OCI-LY7 (cell line): ENCODE results near the gene OR4K13. TPM values are rescaled to one million over a fixed set of nuclear protein-coding genes. Genes with fewer than 3 reads are reported as not detected.

Experiments
- BruUV-seq: library from RNA; stranded (reverse); fragments of 400-500 nt; replicated peaks from 2 replicates; lab custom pipeline; 2021; lab: Mats Ljungman, UMichigan
- CTCF ChIA-PET: fragments of 300-600 bp; sonication (Branson Sonifier 250); formaldehyde crosslinking; loops from one replicate; lab custom pipeline; 2022; ENCODE audit warnings: antibody characterized with exemption; ENCODE audit not compliant: unreplicated experiment; lab: Charles Lee
- POLR2A ChIA-PET: fragments of 300-600 bp; sonication (Branson Sonifier 250); formaldehyde crosslinking; loops from one replicate; lab custom pipeline; 2022; ENCODE audit warnings: antibody characterized with exemption; lab: Charles Lee
- DNase-seq: peaks from one replicate; pipeline ENCODE4 v3.0.0-alpha.2; 2015; ENCODE audit warnings: low spot score
- H2AFZ ChIP-seq: fragments of 200-600 bp; sonication (generic), shearing (Covaris generic); 2 replicates; pipeline ENCODE4 v1.6.1; 2014; ENCODE audit warnings: mild to moderate bottlenecking, antibody characterized with exemption, low read length, moderate library complexity
- H3K27ac ChIP-seq: fragments of 200-600 bp; sonication (generic); 2 replicates; pipeline ENCODE4 v1.5.1; 2014; ENCODE audit warnings: mixed run types, low read depth, mild to moderate bottlenecking, moderate library complexity, low read length, inconsistent platforms; ENCODE audit not compliant: poor library complexity, severe bottlenecking
- H3K36me3 ChIP-seq: fragments of 200-600 bp; sonication (generic); 2 replicates; pipeline ENCODE4 v1.6.1; 2014; ENCODE audit warnings: mild to moderate bottlenecking, antibody characterized with exemption, low read length, moderate library complexity, mixed read lengths; ENCODE audit not compliant: insufficient read depth
- H3K4me1 ChIP-seq: fragments of 200-600 bp; sonication (generic); 2 replicates; pipeline ENCODE4 v1.5.1; 2014; ENCODE audit warnings: mild to moderate bottlenecking, low read length; ENCODE audit not compliant: insufficient read depth, poor library complexity, severe bottlenecking
- H3K4me2 ChIP-seq: fragments of 200-600 bp; sonication (generic); 2 replicates; pipeline ENCODE4 v1.6.1; 2014; ENCODE audit warnings: mild to moderate bottlenecking, low read length
- H3K4me3 ChIP-seq: fragments of 200-600 bp; sonication (generic); 2 replicates; pipeline ENCODE4 v1.5.1; 2014; ENCODE audit warnings: mild to moderate bottlenecking, low read depth, low read length; ENCODE audit not compliant: poor library complexity, severe bottlenecking
- H3K79me2 ChIP-seq: fragments of 200-600 bp; sonication (generic); 2 replicates; pipeline ENCODE4 v1.6.1; 2016; ENCODE audit warnings: low read depth, mild to moderate bottlenecking, low read length, moderate library complexity, mixed read lengths; ENCODE audit not compliant: insufficient read depth
- H3K9me2 ChIP-seq: fragments of 200-600 bp; sonication (generic); 2 replicates; pipeline ENCODE4 v1.6.1; 2016; ENCODE audit warnings: mild to moderate bottlenecking, low read length, mixed read lengths; ENCODE audit not compliant: insufficient read depth
- H3K9me3 ChIP-seq: fragments of 200-600 bp; sonication (generic); 2 replicates; pipeline ENCODE4 v1.6.1; 2014; ENCODE audit warnings: mild to moderate bottlenecking, mixed run types, low read length, mixed read lengths
- H4K20me1 ChIP-seq: fragments of 200-600 bp; sonication (generic); 2 replicates; pipeline ENCODE4 v1.6.1; 2014; ENCODE audit warnings: mild to moderate bottlenecking, antibody characterized with exemption, low read length, moderate library complexity, mixed read lengths; ENCODE audit not compliant: insufficient read depth
- EZH2phosphoT487 ChIP-seq: fragments of 200-600 bp; sonication (generic); IDR thresholded peaks from 2 replicates; pipeline ENCODE4 v1.6.1; 2018; ENCODE audit warnings: low read depth, borderline replicate concordance, mild to moderate bottlenecking, mixed run types, antibody characterized with exemption, low read length, moderate library complexity, mixed read lengths
- intact Hi-C: fragments of 100-400 bp; cut with micrococcal nuclease; formaldehyde crosslinking; loops from one replicate; pipeline ENCODE4 v1.10.0; 2022; ENCODE audit not compliant: unreplicated experiment
- total RNA-seq, 2 experiments: library from RNA; depleted of rRNA in 1 of 2; stranded (reverse); fragments of >200 nt in 1 of 2; shearing (Covaris generic) in 1 of 2; gene quantifications; 2 replicates each; pipeline ENCODE4 v1.2.3, GENCODE V29; 2014 to 2022
- TF ChIP-seq, protein P1 (sequence below): fragments of 200-600 bp; sonication (generic); conservative IDR thresholded peaks from 2 replicates; pipeline ENCODE4 v1.5.1; 2014; ENCODE audit warnings: mild to moderate bottlenecking, antibody characterized with exemption, low read length, moderate library complexity, mixed read lengths

OR4K13 gene
- total RNA-seq, 2 experiments from 2014 or later, result not detected

DNA sequence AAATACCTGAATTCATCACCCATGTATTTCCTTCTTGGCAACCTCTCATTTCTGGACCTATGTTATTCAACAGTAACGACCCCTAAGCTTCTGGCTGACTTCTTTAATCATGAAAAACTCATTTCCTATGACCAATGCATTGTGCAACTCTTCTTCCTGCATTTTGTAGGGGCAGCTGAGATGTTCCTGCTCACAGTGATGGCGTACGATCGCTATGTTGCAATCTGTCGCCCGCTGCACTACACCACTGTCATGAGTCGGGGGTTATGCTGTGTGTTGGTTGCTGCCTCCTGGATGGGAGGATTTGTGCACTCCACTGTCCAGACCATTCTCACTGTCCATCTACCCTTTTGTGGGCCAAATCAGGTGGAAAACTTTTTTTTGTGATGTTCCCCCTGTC is 33.5 kb downstream of the OR4K13 start:
- Histone ChIP-seq H3K27ac (no peak overlapping the region), H3K4me1 (no peaks in the 10 kb centered on the region), H3K9me2 (no peaks in the 10 kb centered on the region), H3K79me2 (no peaks in the 10 kb centered on the region), H3K4me3 (no peak overlapping the region), H2AFZ (no peak overlapping the region), H4K20me1 (no peaks in the 10 kb centered on the region), H3K9me3 (no peaks in the 10 kb centered on the region), H3K36me3 (no peaks in the 10 kb centered on the region), H3K4me2 (no peak overlapping the region)
- intact Hi-C loops, result no loop called here
- no peak for DNase-seq
- no peak for TF ChIP-seq EZH2phosphoT487
- TF ChIP-seq, protein P1, sequence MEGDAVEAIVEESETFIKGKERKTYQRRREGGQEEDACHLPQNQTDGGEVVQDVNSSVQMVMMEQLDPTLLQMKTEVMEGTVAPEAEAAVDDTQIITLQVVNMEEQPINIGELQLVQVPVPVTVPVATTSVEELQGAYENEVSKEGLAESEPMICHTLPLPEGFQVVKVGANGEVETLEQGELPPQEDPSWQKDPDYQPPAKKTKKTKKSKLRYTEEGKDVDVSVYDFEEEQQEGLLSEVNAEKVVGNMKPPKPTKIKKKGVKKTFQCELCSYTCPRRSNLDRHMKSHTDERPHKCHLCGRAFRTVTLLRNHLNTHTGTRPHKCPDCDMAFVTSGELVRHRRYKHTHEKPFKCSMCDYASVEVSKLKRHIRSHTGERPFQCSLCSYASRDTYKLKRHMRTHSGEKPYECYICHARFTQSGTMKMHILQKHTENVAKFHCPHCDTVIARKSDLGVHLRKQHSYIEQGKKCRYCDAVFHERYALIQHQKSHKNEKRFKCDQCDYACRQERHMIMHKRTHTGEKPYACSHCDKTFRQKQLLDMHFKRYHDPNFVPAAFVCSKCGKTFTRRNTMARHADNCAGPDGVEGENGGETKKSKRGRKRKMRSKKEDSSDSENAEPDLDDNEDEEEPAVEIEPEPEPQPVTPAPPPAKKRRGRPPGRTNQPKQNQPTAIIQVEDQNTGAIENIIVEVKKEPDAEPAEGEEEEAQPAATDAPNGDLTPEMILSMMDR, result no peak
- CTCF ChIA-PET, result no interaction called here
- POLR2A ChIA-PET, result no interaction called here
- BruUV-seq, result no TSS peak

GRCh38 chr14:20001863-20002262 is 34.0 kb downstream of the OR4K13 start, which contains the start of gene OR4Q2:
Gene OR4Q2, plus strand, starts transcription at chr14:20002163.
- no peaks in the 10 kb centered on the region for H3K9me2 ChIP-seq
- no peak within 1 kb of the TSS for H3K4me3 ChIP-seq
- no peak for DNase-seq
- H3K36me3 ChIP-seq, result no peaks in the 10 kb centered on the region
- ChIA-PET CTCF (no interaction called here), POLR2A (no interaction called here)
- H3K79me2 ChIP-seq, result no peaks in the 10 kb centered on the region
- H3K4me1 ChIP-seq, result no peaks in the 10 kb centered on the region
- H3K27ac ChIP-seq, result no peak within 1 kb of the TSS
- BruUV-seq, result no TSS peak
- H3K4me2 ChIP-seq, result no peak within 1 kb of the TSS
- no peak within 1 kb of the TSS for H2AFZ ChIP-seq
- no peaks in the 10 kb centered on the region for H3K9me3 ChIP-seq
- intact Hi-C loops, result no loop called here
- no peak for TF ChIP-seq EZH2phosphoT487
- TF ChIP-seq, protein P1, result no peak
- H4K20me1 ChIP-seq, result no peaks in the 10 kb centered on the region

GRCh38 chr14:19993438-19993837 is 42.4 kb downstream of the OR4K13 start:
- no peaks in the 10 kb centered on the region for H3K4me1 ChIP-seq
- intact Hi-C loops, result no loop called here
- H4K20me1 ChIP-seq, result no peaks in the 10 kb centered on the region
- no peaks in the 10 kb centered on the region for H3K36me3 ChIP-seq
- no peak overlapping the region for H3K4me3 ChIP-seq
- no peaks in the 10 kb centered on the region for H3K9me2 ChIP-seq
- POLR2A ChIA-PET, result no interaction called here
- TF ChIP-seq, protein P1, result no peak
- no peak for TF ChIP-seq EZH2phosphoT487
- no peak overlapping the region for H3K4me2 ChIP-seq
- no peak overlapping the region for H2AFZ ChIP-seq
- CTCF ChIA-PET, result no interaction called here
- H3K9me3 ChIP-seq, result no peaks in the 10 kb centered on the region
- BruUV-seq, result no TSS peak
- H3K27ac ChIP-seq, result no peak overlapping the region
- H3K79me2 ChIP-seq, result no peaks in the 10 kb centered on the region
- DNase-seq, result no peak

Other genes starting within 250 kb of the OR4K13 start
- gene OR4N2, start 232.3 kb downstream of the OR4K13 start, total RNA-seq (2014; rRNA removed; shearing (Covaris generic)), result not detected in 2 replicates
- gene OR4N2, start 232.3 kb downstream of the OR4K13 start, total RNA-seq (2022), result not detected in 2 replicates
- not detected in 2 replicates for gene OR4K2, start 160.9 kb downstream of the OR4K13 start, total RNA-seq (2014; rRNA removed; shearing (Covaris generic))
- not detected in 2 replicates for gene OR4K2, start 160.9 kb downstream of the OR4K13 start, total RNA-seq (2022)
- not detected in 2 replicates for gene OR4K5, start 115.4 kb downstream of the OR4K13 start, total RNA-seq (2014; rRNA removed; shearing (Covaris generic))
- not detected in 2 replicates for gene OR4K5, start 115.4 kb downstream of the OR4K13 start, total RNA-seq (2022)
- gene OR4K1, start 105.1 kb downstream of the OR4K13 start, total RNA-seq (2014; rRNA removed; shearing (Covaris generic)), result 0.38 TPM in 1 of 2 replicates, not detected in the other
- not detected in 2 replicates for gene OR4K1, start 105.1 kb downstream of the OR4K13 start, total RNA-seq (2022)
- not detected in 2 replicates for gene OR4K15, start 60.4 kb downstream of the OR4K13 start, total RNA-seq (2014; rRNA removed; shearing (Covaris generic))
- gene OR4K15, start 60.4 kb downstream of the OR4K13 start, total RNA-seq (2022), result not detected in 2 replicates
- gene OR4Q2, start 33.9 kb downstream of the OR4K13 start, total RNA-seq (2014; rRNA removed; shearing (Covaris generic)), result not detected in 2 replicates
- gene OR4Q2, start 33.9 kb downstream of the OR4K13 start, total RNA-seq (2022), result not detected in 2 replicates
- not detected in 2 replicates for gene OR4K14, start 16.7 kb downstream of the OR4K13 start, total RNA-seq (2014; rRNA removed; shearing (Covaris generic))
- gene OR4K14, start 16.7 kb downstream of the OR4K13 start, total RNA-seq (2022), result not detected in 2 replicates
- gene OR4L1, start 24.0 kb upstream of the OR4K13 start, total RNA-seq (2014; rRNA removed; shearing (Covaris generic)), result not detected in 2 replicates
- not detected in 2 replicates for gene OR4L1, start 24.0 kb upstream of the OR4K13 start, total RNA-seq (2022)
- gene OR4K17, start 74.7 kb upstream of the OR4K13 start, total RNA-seq (2014; rRNA removed; shearing (Covaris generic)), result not detected in 2 replicates
- gene OR4K17, start 74.7 kb upstream of the OR4K13 start, total RNA-seq (2022), result not detected in 2 replicates
- not detected in 2 replicates for gene OR4N5, start 102.8 kb upstream of the OR4K13 start, total RNA-seq (2014; rRNA removed; shearing (Covaris generic))
- not detected in 2 replicates for gene OR4N5, start 102.8 kb upstream of the OR4K13 start, total RNA-seq (2022)
- not detected in 2 replicates for gene OR11G2, start 154.9 kb upstream of the OR4K13 start, total RNA-seq (2014; rRNA removed; shearing (Covaris generic))
- not detected in 2 replicates for gene OR11G2, start 154.9 kb upstream of the OR4K13 start, total RNA-seq (2022)
- not detected in 2 replicates for gene OR11H6, start 187.7 kb upstream of the OR4K13 start, total RNA-seq (2014; rRNA removed; shearing (Covaris generic))
- not detected in 2 replicates for gene OR11H6, start 187.7 kb upstream of the OR4K13 start, total RNA-seq (2022)
- gene OR11H7, start 192.9 kb upstream of the OR4K13 start, total RNA-seq (2014; rRNA removed; shearing (Covaris generic)), result not detected in 2 replicates
- not detected in 2 replicates for gene OR11H7, start 192.9 kb upstream of the OR4K13 start, total RNA-seq (2022)
- not detected in 2 replicates for gene OR11H4, start 203.2 kb upstream of the OR4K13 start, total RNA-seq (2014; rRNA removed; shearing (Covaris generic))
- not detected in 2 replicates for gene OR11H4, start 203.2 kb upstream of the OR4K13 start, total RNA-seq (2022)